H1 (cell line): Measurements from ENCODE around the gene FOXL3. TPM values are rescaled to one million over a fixed set of nuclear protein-coding genes. Genes with fewer than 3 reads are reported as not detected.

Source experiments
- CTCF ChIA-PET: fragments of 300-600 bp; sonication (Branson Sonifier 250); formaldehyde crosslinking; loops from one replicate; lab custom pipeline; 2021; ENCODE audit not compliant: partially characterized antibody; lab: Charles Lee
- POLR2A ChIA-PET: fragments of 300-600 bp; sonication (Branson Sonifier 250); formaldehyde crosslinking; loops from one replicate; lab custom pipeline; 2021; ENCODE audit warnings: inconsistent platforms; ENCODE audit not compliant: partially characterized antibody; lab: Charles Lee
- DNase-seq, 2 experiments: peaks; one replicate each; pipeline versions ENCODE4 v3.0.0 to v3.0.0-alpha.2; 2010 to 2022; ENCODE audit warnings: low spot score in 2 of 2, low read depth in 1 of 2, mixed read lengths in 1 of 2
- FAIRE-seq: peaks from 2 replicates; lab custom pipeline; 2011; peaks lifted over from hg19 to GRCh38; lab: Jason Lieb, UNC
- H2AFZ ChIP-seq: 2 replicates; pipeline ENCODE4 v1.8.1; 2012; ENCODE audit warnings: low read length, inconsistent platforms
- H2AK5ac ChIP-seq: 2 replicates; pipeline ENCODE4 v1.6.1; 2013; ENCODE audit warnings: low read depth, low read length
- H2BK120ac ChIP-seq: replicated peaks from 2 replicates; pipeline ENCODE3; 2013; ENCODE audit warnings: low read depth, low read length, inconsistent platforms
- H2BK12ac ChIP-seq: 2 replicates; pipeline ENCODE4 v1.6.1; 2013; ENCODE audit warnings: low read depth, low read length
- H2BK15ac ChIP-seq: 2 replicates; pipeline ENCODE4 v1.6.1; 2013; ENCODE audit warnings: low read length
- H2BK20ac ChIP-seq: 2 replicates; pipeline ENCODE4 v1.6.1; 2013; ENCODE audit warnings: low read length
- H2BK5ac ChIP-seq: 2 replicates; pipeline ENCODE4 v1.6.1; 2013; ENCODE audit warnings: low read depth, low read length
- H3K14ac ChIP-seq: 2 replicates; pipeline ENCODE4 v1.6.1; 2013; ENCODE audit warnings: inconsistent platforms; ENCODE audit not compliant: insufficient read length
- H3K18ac ChIP-seq: 2 replicates; pipeline ENCODE4 v1.6.1; 2013; ENCODE audit warnings: low read length; ENCODE audit errors: extremely low read depth
- H3K23ac ChIP-seq: 2 replicates; pipeline ENCODE4 v1.6.1; 2013; ENCODE audit warnings: inconsistent platforms; ENCODE audit not compliant: insufficient read length
- H3K23me2 ChIP-seq: 2 replicates; pipeline ENCODE4 v1.6.1; 2013; ENCODE audit warnings: low read depth, low read length
- H3K27ac ChIP-seq: 2 replicates; pipeline ENCODE4 v1.6.1; 2011; ENCODE audit warnings: low read depth, low read length, inconsistent platforms
- H3K27me3 ChIP-seq, 4 experiments: replicated peaks in 1 of 4; 1 replicate in 1 of 4; 2 replicates in 3 of 4; pipeline versions ENCODE4 v1.6.1 to v1.8.1; 2011 to 2013; ENCODE audit warnings: low read length in 3 of 4, mild to moderate bottlenecking in 3 of 4, inconsistent platforms in 2 of 4, mixed read lengths in 2 of 4, moderate library complexity in 1 of 4; ENCODE audit not compliant: control insufficient read depth in 3 of 4, insufficient read depth in 3 of 4; ENCODE audit errors: extremely low read depth in 1 of 4
- H3K36me3 ChIP-seq, 4 experiments: 2 replicates each; pipeline versions ENCODE4 v1.6.1 to v1.8.1; 2011 to 2013; ENCODE audit warnings: mild to moderate bottlenecking in 4 of 4, low read length in 3 of 4, moderate library complexity in 2 of 4, control low read depth in 1 of 4, inconsistent platforms in 1 of 4; ENCODE audit not compliant: insufficient read depth in 4 of 4, control insufficient read depth in 2 of 4
- H3K4ac ChIP-seq: replicated peaks from 2 replicates; pipeline ENCODE3; 2013; ENCODE audit warnings: low read length, low read depth, mixed read lengths, inconsistent platforms; ENCODE audit not compliant: insufficient read length
- H3K4me1 ChIP-seq, 4 experiments: replicated peaks in 1 of 4; 1 replicate in 1 of 4; 2 replicates in 3 of 4; pipeline versions ENCODE4 v1.6.1 to v1.8.1; 2011 to 2013; ENCODE audit warnings: low read length in 3 of 4, inconsistent platforms in 2 of 4, mixed read lengths in 1 of 4; ENCODE audit not compliant: insufficient read depth in 4 of 4, control insufficient read depth in 3 of 4
- H3K4me2 ChIP-seq, 2 experiments: 2 replicates each; pipeline versions ENCODE4 v1.6.1 to v1.8.1; 2011 to 2013; ENCODE audit warnings: low read depth in 2 of 2, low read length in 2 of 2, control low read depth in 1 of 2, inconsistent platforms in 1 of 2, mild to moderate bottlenecking in 1 of 2; ENCODE audit not compliant: insufficient read depth in 1 of 2
- H3K4me3 ChIP-seq, 4 experiments: fragments of 200-600, 300-600 bp in 1 of 4; sonication (generic), shearing (Covaris generic), sonication (Bioruptor Twin) in 1 of 4; 2 replicates each; pipeline versions ENCODE4 v1.5.1 to v1.8.1; 2011 to 2016; ENCODE audit warnings: low read length in 4 of 4, low read depth in 3 of 4, control low read depth in 2 of 4, inconsistent platforms in 2 of 4, mild to moderate bottlenecking in 2 of 4, mixed read lengths in 1 of 4, moderate library complexity in 1 of 4; ENCODE audit not compliant: insufficient read depth in 2 of 4; ENCODE audit errors: extremely low read depth in 1 of 4
- H3K56ac ChIP-seq: replicated peaks from 2 replicates; pipeline ENCODE3; 2013; ENCODE audit warnings: low read depth, mild to moderate bottlenecking, mixed read lengths, low read length, inconsistent platforms; ENCODE audit not compliant: insufficient read length
- H3K79me1 ChIP-seq: 2 replicates; pipeline ENCODE4 v1.6.1; 2013; ENCODE audit warnings: low read depth, low read length, control low read depth
- H3K79me2 ChIP-seq, 2 experiments: 2 replicates each; pipeline versions ENCODE4 v1.6.1 to v1.8.1; 2012 to 2013; ENCODE audit warnings: low read length in 2 of 2, mild to moderate bottlenecking in 2 of 2, inconsistent platforms in 1 of 2; ENCODE audit not compliant: insufficient read depth in 2 of 2, control insufficient read depth in 1 of 2
- H3K9ac ChIP-seq, 4 experiments: replicated peaks in 1 of 4; 1 replicate in 1 of 4; 2 replicates in 3 of 4; pipeline versions ENCODE4 v1.6.1 to v1.8.1; 2011 to 2013; ENCODE audit warnings: low read depth in 3 of 4, low read length in 3 of 4, control low read depth in 2 of 4, mild to moderate bottlenecking in 2 of 4, moderate library complexity in 2 of 4, inconsistent platforms in 1 of 4; ENCODE audit errors: extremely low read depth in 1 of 4
- H3K9me3 ChIP-seq, 2 experiments: 2 replicates each; pipeline versions ENCODE4 v1.6.1 to v1.8.1; 2012 to 2013; ENCODE audit warnings: mild to moderate bottlenecking in 2 of 2, moderate library complexity in 2 of 2, control low read depth in 1 of 2, inconsistent platforms in 1 of 2, low read depth in 1 of 2, low read length in 1 of 2, mixed read lengths in 1 of 2; ENCODE audit not compliant: insufficient read depth in 2 of 2
- H4K20me1 ChIP-seq, 2 experiments: replicated peaks in 1 of 2; 2 replicates each; pipeline versions ENCODE3 to v1.8.1; 2011 to 2013; ENCODE audit warnings: inconsistent platforms in 2 of 2, low read length in 2 of 2, mild to moderate bottlenecking in 1 of 2; ENCODE audit not compliant: insufficient read depth in 2 of 2, control insufficient read depth in 1 of 2
- H4K5ac ChIP-seq: 2 replicates; pipeline ENCODE4 v1.6.1; 2013; ENCODE audit warnings: low read length, low read depth, mixed read lengths, inconsistent platforms; ENCODE audit not compliant: insufficient read length
- H4K8ac ChIP-seq: 2 replicates; pipeline ENCODE4 v1.8.0; 2013; ENCODE audit warnings: mild to moderate bottlenecking, moderate library complexity, low read length, inconsistent platforms; ENCODE audit not compliant: insufficient read depth; ENCODE audit errors: extremely low read depth
- H4K91ac ChIP-seq: replicated peaks from 2 replicates; pipeline ENCODE3; 2013; ENCODE audit warnings: low read length, mixed read lengths, inconsistent platforms; ENCODE audit not compliant: insufficient read length
- USF2 ChIP-seq: IDR thresholded peaks from 2 replicates; pipeline ENCODE4 v1.6.1; 2011; ENCODE audit warnings: low read length, improper control_type of control experiment
- WGBS, 2 experiments: shearing (Covaris generic) in 1 of 2; methylation state at CpG; one replicate each; pipeline versions ENCODE4 v1.1.6 to v1.1.7; 2013 to 2015; ENCODE audit warnings: low lambda C conversion rate in 2 of 2, mixed read lengths in 2 of 2, inconsistent platforms in 1 of 2, low coverage in 1 of 2, missing lambda C conversion rate in 1 of 2; ENCODE audit not compliant: insufficient replicate concordance in 2 of 2, insufficient coverage in 1 of 2, insufficient read length in 1 of 2; ENCODE audit errors: extremely low coverage in 1 of 2, missing lambda C conversion rate in 1 of 2; 5-methylcytosine and 5-hydroxymethylcytosine counted together
- polyA plus RNA-seq, 7 experiments: library from polyadenylated mRNA; depleted of rRNA in 3 of 7; stranded (reverse) in 5 of 7; unstranded in 2 of 7; fragments of >200 nt in 5 of 7; fragments of 200-250 nt in 2 of 7; gene quantifications; 1 replicate in 5 of 7; 2 replicates in 1 of 7; 4 replicates in 1 of 7; pipeline versions ENCODE4 v1.2.1 to v1.2.3, GENCODE V29; 2011 to 2013; ENCODE audit warnings: missing spikeins in 2 of 7, mixed read lengths in 2 of 7
- total RNA-seq: library from RNA; stranded (reverse); fragmentation: NEBNext Ultra II Directional; extraction: Animal tissue kit (Norgen Biotek cat#: 25700); gene quantifications from 2 replicates; pipeline ENCODE4 v1.2.1, GENCODE V29; 2021

Gene FOXL3
- total and polyA plus RNA-seq, 2 of the 8 experiments (the other 6 are each of a cell fraction or from before 2014, with no cell fraction given): not detected

GRCh38 chr7:282621-283020 is 7.3 kb upstream of the FOXL3 start:
- no peak overlapping the region for H3K4me2 ChIP-seq
- POLR2A ChIA-PET: no interaction called here
- WGBS, 2 experiments: 95% methylated on average over 25 of the region's 25 CpGs; no CpG with 5 or more reads in 1 of the 2 experiments

More at GRCh38 chr7:282621-283020, 7.3 kb upstream of the FOXL3 start:
- H3K56ac ChIP-seq: no peak overlapping the region
- no peaks in the 10 kb centered on the region for H3K4me1 ChIP-seq
- H3K79me2 ChIP-seq: no peaks in the 10 kb centered on the region
- FAIRE-seq (no peak), DNase-seq (no peak)
- H2BK15ac ChIP-seq: no peak overlapping the region
- no peak overlapping the region for H2AFZ ChIP-seq
- no peaks in the 10 kb centered on the region for H3K36me3 ChIP-seq
- no peak overlapping the region for H2BK12ac ChIP-seq
- H2BK20ac ChIP-seq: no peak overlapping the region
- H2BK120ac ChIP-seq: no peak overlapping the region
- CTCF ChIA-PET: interaction anchor here (1.0 kb wide), 1 partner anchor 15 kb away, joined by 4 read pairs; no protein-coding TSS in a partner anchor
- H3K27ac ChIP-seq: no peak overlapping the region
- no peak overlapping the region for H3K4ac ChIP-seq
- TF ChIP-seq USF2: no peak
- TF ChIP-seq, all 59 proteins: peak for 0
- Histone ChIP-seq H3K79me1 (no peaks in the 10 kb centered on the region), H3K14ac (no peak overlapping the region), H3K18ac (no peak overlapping the region), H2AK5ac (no peak overlapping the region), H3K4me3 (no peak overlapping the region), H3K23ac (no peak overlapping the region), H2BK5ac (no peak overlapping the region), H4K20me1 (no peaks in the 10 kb centered on the region), H4K8ac (no peak overlapping the region), H4K5ac (no peak overlapping the region), H4K91ac (no peak overlapping the region), H3K23me2 (no peaks in the 10 kb centered on the region), H3K27me3 (peaks cover 0 to 2% (median 0%) of the 10 kb centered on the region in 4 experiments; a peak in 1 of 7 replicates), H3K9ac (no peak overlapping the region), H3K9me3 (peaks cover 0 to 20% of the 10 kb centered on the region in 2 experiments; a peak in 3 of 4 replicates)
